Activated CD4-positive, alpha-beta memory T cell treated with anti-CD3 and anti-CD28 coated beads for 36 hours (primary cell): ENCODE data around the gene GINS3. TPM values are rescaled to one million over a fixed set of nuclear protein-coding genes. Genes with fewer than 3 reads are reported as not detected.
"Not testable (repeated sequence)": the region's sequence is repeated elsewhere in the genome, so short reads cannot be mapped to it uniquely, and the experiment has no call there.

Source experiments
- CTCF ChIA-PET: fragments of 350-600 bp; sonication (Branson Sonifier 250); formaldehyde crosslinking; loops from one replicate; lab custom pipeline; 2021; ENCODE audit warnings: antibody characterized with exemption, inconsistent platforms; lab: Charles Lee
- POLR2A ChIA-PET: fragments of 350-600 bp; sonication (Branson Sonifier 250); formaldehyde crosslinking; loops from one replicate; lab custom pipeline; 2021; ENCODE audit warnings: antibody characterized with exemption; lab: Charles Lee
- DNase-seq: peaks from one replicate; pipeline ENCODE4 v3.0.0-alpha.2; 2020
- H3K27ac Mint-ChIP-seq: one replicate; pipeline ENCODE4 v1.8.0; 2021; ENCODE audit warnings: mixed read lengths
- H3K27me3 Mint-ChIP-seq: one replicate; pipeline ENCODE4 v1.8.0; 2021; ENCODE audit warnings: mixed read lengths
- H3K36me3 Mint-ChIP-seq: one replicate; pipeline ENCODE4 v1.8.0; 2021; ENCODE audit warnings: mixed read lengths
- H3K4me1 Mint-ChIP-seq: one replicate; pipeline ENCODE4 v1.8.0; 2021; ENCODE audit warnings: low read depth, mixed read lengths
- H3K4me3 Mint-ChIP-seq: one replicate; pipeline ENCODE4 v1.8.0; 2021; ENCODE audit warnings: mild to moderate bottlenecking, mixed read lengths
- H3K9me3 Mint-ChIP-seq: one replicate; pipeline ENCODE4 v1.8.0; 2021; ENCODE audit warnings: mixed read lengths
- intact Hi-C: fragments of 100-400 bp; cut with micrococcal nuclease; formaldehyde crosslinking; loops from one replicate; pipeline ENCODE4 v1.15.1; 2023
- total RNA-seq, 2 experiments: library from RNA; stranded (reverse); gene quantifications; one replicate each; pipeline ENCODE4 v1.2.3, GENCODE V29; 2021

Gene GINS3
- total RNA-seq, 2 experiments from 2014 or later: 13.8 to 14.0 TPM

DNA sequence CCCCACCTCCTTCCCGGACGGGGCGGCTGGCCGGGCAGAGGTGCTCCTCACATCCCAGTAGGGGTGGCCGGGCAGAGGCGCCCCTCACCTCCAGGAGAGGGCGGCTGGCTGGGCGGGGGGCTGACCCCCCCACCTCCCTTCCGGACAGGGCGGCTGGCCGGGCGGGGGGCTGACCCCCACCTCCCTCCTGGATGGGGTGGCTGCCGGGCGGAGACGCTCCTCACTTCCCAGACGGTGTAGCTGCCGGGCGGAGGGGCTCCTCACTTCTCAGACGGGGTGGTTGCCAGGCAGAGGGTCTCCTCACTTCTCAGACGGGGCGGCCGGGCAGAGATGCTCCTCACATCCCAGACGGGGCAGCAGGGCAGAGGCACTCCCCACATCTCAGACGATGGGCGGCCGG lies 4.6 kb downstream of the GINS3 start:
- CTCF ChIA-PET, POLR2A ChIA-PET, DNase-seq, H3K27ac Mint-ChIP-seq, intact Hi-C loops, H3K4me3 Mint-ChIP-seq, H3K27me3 Mint-ChIP-seq, H3K9me3 Mint-ChIP-seq: not testable (repeated sequence)
- H3K36me3 Mint-ChIP-seq: peaks cover 19% of the 10 kb centered on the region
- H3K4me1 Mint-ChIP-seq: peaks cover 11% of the 10 kb centered on the region

DNA sequence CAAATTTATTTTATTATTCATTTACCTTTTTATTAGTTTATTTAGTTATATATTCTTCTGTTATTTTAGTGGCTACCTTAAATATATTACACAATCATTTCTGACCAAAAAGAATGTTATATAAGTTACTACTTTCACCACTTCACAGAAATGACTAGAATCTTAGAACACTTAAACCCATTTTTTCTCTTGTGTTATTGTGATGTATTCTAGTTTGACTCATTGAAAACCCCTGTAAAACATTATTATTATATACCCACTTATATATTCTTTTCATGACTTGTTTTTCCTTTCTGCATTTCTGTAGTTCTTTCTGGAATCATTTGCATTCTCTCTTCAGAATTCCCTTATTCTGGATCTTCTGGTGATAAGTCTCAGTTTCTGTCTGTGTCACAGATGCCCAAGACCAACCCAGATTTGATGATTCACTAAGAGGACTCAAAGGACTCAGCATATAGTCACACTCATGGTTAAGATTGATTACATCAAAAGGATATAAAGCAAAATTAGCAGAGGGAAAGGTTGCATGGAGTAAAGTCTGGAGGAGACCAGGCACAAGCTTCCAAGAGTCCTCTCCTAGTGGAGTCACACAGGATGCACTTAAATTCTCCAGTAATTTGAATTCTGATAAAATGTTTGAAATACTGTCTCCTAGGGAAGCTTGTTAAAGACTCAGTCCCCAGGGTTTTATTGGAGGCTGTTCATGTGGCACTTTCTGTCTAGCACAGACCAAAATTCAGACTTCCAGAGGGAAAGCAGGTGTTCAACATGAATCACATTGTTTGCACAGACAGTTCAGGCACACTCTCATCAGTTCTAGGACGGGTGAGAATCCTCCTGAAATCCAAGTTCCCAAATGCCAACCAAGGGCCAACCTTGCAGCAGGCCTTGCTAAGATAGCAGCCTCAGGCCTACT lies 7.7 kb downstream of the GINS3 start:
- Mint-ChIP-seq H3K4me1 (peaks cover 3% of the 10 kb centered on the region), H3K36me3 (peaks cover 22% of the 10 kb centered on the region), H3K9me3 (no peaks in the 10 kb centered on the region), H3K4me3 (no peak overlapping the region), H3K27me3 (no peaks in the 10 kb centered on the region), H3K27ac (no peak overlapping the region)
- ChIA-PET POLR2A (no interaction called here), CTCF (no interaction called here)
- DNase-seq: no peak
- intact Hi-C loops: no loop called here

DNA sequence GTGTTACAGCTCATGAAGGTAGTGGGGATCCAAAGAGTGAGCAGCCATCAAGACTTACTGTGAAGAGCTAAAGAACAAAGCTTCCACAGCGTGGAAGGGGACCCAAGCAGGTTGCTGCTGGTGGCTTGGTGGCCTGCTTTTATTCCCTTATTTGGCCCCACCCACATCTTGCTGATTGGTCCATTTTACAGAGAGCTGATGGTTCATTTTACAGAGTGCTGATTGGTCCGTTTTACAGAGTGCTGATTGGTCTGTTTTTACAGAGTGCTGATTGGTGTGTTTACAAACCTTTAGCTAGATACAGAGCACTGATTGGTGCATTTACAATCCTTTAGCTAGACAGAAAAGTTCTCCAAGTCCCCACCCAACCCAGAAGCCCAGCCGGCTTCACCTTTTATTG lies 9.0 kb downstream of the GINS3 start:
- H3K4me3 Mint-ChIP-seq, H3K4me1 Mint-ChIP-seq, H3K27me3 Mint-ChIP-seq, DNase-seq, H3K27ac Mint-ChIP-seq, intact Hi-C loops, CTCF ChIA-PET, H3K9me3 Mint-ChIP-seq: not testable (repeated sequence)
- POLR2A ChIA-PET: interaction anchor here (1.3 kb wide), 1 partner anchor 9 kb away, joined by 7 read pairs; the partner anchor contains the start of gene GINS3
- peaks cover 20% of the 10 kb centered on the region for H3K36me3 Mint-ChIP-seq

DNA sequence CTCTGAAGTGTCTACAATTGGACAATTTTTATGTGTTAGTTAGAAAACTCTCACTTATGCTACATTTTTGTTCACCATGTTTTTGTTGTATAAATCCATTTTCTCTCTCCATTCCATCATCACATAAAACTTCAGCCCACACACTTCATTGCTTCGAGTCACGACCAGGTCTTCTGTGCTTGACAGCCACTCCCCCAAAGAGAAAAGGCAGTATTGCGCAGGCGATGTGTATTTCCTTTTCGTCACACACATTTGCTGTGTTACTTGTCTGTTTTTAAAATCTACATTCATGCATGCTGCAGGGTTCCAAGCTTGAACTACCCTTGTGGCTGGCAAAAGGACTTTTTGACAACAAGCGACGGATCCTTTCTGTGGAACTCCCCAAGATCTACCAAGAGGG lies 10.5 kb downstream of the GINS3 start:
- CTCF ChIA-PET: no interaction called here
- Mint-ChIP-seq H3K9me3 (no peaks in the 10 kb centered on the region), H3K27me3 (no peaks in the 10 kb centered on the region), H3K36me3 (peaks cover 20% of the 10 kb centered on the region), H3K4me3 (no peak overlapping the region), H3K4me1 (peaks cover 3% of the 10 kb centered on the region), H3K27ac (no peak overlapping the region)
- intact Hi-C loops: no loop called here
- no peak for DNase-seq
- POLR2A ChIA-PET: no interaction called here

DNA sequence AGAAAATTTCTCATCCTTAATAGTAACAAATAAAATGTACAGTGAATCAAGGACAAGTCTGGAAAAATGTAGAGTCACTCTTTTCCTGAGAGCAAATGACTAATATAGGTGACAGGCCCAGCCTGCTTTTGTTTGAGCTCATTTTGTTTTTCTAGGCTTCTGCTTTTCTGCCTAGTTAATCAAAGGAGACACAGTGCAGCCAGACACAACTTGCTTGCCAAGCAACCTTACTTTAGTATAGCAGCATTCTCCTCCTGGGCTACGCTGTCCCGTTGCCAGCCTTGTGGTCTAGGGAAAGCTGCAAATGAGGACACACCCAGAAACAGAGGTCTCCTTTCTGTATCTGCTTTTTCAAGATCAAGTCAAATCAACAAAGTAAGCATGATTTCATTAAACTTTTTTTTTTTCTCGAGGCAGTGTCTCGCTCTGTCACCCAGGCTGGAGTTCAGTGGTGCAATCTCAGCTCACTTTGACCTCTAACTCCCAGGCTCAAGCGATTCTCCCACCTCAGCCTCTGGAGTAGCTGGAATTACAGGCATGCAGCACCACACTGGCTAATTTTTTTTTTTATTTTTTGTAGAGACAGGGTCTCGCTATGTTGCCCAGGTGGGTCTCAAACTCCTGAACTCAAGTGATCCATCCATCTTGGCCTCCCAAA lies 17.2 kb downstream of the GINS3 start:
- Mint-ChIP-seq H3K4me1 (no peaks in the 10 kb centered on the region), H3K27ac (no peak overlapping the region), H3K36me3 (peaks cover 4% of the 10 kb centered on the region), H3K27me3 (no peaks in the 10 kb centered on the region), H3K4me3 (no peak overlapping the region), H3K9me3 (no peaks in the 10 kb centered on the region)
- intact Hi-C loops: no loop called here
- no peak for DNase-seq
- ChIA-PET POLR2A (no interaction called here), CTCF (no interaction called here)

DNA sequence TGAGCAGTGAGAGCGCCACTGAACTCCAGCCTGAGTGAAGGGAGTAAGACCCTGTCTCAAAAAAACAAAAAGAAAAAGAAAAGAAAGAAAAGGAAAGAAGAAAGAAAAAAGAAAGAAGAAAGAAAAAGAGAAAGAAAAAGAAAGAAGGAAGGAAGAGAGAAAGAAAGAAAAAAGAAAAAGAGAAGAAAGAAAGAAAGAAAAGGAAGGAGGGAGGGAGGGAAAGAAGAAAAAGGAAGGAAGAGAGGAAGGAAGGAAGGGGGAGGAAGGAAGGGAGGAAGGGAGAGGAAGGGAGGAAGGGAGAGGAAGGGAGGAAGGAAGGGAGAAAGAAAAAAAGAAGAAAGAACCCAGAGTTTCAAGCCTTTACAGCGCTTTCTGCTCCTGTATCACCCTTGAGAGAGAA lies 19.1 kb downstream of the GINS3 start:
- no peaks in the 10 kb centered on the region for H3K36me3 Mint-ChIP-seq
- H3K9me3 Mint-ChIP-seq: no peaks in the 10 kb centered on the region

DNA sequence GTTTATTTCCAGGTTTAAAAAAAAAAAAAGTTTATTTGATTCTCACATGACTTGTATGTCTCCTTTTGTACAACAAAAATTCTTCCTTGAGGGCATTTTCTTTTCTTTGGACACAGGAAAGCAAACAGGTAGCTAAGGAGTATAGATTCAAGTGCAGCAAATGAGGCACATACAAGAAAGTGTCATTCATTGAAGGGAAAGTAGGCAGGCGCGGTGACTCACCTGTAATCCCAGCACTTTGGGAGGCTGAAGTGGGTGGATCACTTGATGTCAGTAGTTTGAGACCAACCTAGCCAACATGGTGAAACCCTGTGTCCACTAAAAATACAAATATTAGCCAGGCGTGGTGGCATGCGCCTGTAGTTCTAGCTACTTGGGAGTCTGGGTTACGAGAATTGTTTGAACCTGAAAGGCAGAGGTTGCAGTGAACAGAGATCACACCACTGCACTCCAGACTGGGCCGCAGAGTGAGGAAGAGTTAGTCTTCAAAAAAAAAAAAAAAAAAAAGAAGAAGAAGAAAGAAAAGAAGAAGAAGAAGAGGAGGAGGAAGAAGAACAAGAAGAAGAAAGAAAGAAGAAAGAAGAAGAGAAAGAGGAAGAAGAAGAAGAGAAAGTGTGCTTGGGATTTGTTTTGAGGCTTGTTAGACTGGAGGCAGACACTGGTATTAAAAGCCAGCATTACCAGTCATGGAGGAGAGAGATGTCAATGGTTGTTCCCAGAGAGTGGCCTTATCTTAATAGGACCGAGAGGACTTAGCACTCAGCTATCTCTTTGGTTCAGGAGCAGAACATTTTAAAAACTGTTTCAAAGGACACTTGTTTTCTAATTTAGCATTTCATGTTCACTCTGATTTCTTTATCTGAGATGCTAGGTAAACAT lies 19.7 kb downstream of the GINS3 start:
- no peak for DNase-seq
- no peaks in the 10 kb centered on the region for H3K27me3 Mint-ChIP-seq
- intact Hi-C loops: no loop called here
- H3K4me3 Mint-ChIP-seq: no peak overlapping the region
- CTCF ChIA-PET: no interaction called here
- H3K9me3 Mint-ChIP-seq: no peaks in the 10 kb centered on the region
- no peak overlapping the region for H3K27ac Mint-ChIP-seq
- POLR2A ChIA-PET: no interaction called here
- H3K4me1 Mint-ChIP-seq: no peaks in the 10 kb centered on the region
- H3K36me3 Mint-ChIP-seq: no peaks in the 10 kb centered on the region

More for the DNA sequence above, 19.1 kb downstream of the GINS3 start:
- DNase-seq: no peak
- Mint-ChIP-seq H3K27ac (no peak overlapping the region), H3K27me3 (no peaks in the 10 kb centered on the region), H3K4me3 (no peak overlapping the region), H3K4me1 (no peaks in the 10 kb centered on the region)
- ChIA-PET POLR2A (no interaction called here), CTCF (no interaction called here)
- intact Hi-C loops: no loop called here

DNA sequence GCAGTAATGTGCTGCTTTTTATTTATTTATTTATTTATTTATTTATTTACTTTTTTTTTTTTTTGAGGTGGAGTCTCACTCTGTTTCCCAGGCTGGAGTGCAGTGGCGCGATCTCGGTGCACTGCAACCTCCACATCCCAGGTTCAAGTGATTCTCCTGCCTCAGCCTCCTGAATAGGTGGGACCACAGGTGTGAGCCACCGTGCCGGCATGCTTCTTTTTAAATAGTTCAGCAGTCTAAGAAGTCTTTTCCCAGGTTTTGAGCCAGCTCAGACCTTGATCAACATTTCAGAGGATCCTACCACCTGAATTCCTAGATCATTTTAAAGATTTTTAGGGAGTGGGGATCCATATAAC lies 20.3 kb downstream of the GINS3 start:
- POLR2A ChIA-PET: not testable (repeated sequence)

DNA sequence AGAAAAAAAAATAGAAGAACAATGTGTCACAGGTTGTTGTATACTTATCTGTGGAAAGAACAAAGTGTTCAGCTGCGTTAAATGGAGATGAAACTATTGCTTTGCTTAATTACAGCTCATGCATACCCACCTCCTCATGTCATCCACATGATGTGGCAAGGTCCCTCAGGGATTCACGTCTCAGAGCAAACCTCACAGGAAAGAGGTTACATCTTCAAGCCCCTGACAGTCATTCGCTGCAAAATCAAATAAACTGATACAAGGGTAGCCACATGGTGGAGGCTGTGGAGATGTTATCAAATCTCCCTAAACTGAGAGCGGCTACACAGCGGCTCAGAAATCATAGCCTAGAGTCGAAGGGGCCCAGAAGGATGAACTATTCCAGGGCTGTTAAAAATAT lies 21.1 kb downstream of the GINS3 start:
- Mint-ChIP-seq H3K4me1 (no peaks in the 10 kb centered on the region), H3K36me3 (no peaks in the 10 kb centered on the region), H3K4me3 (no peak overlapping the region), H3K27ac (no peak overlapping the region), H3K27me3 (peaks cover 3% of the 10 kb centered on the region), H3K9me3 (no peaks in the 10 kb centered on the region)
- intact Hi-C loops: no loop called here
- ChIA-PET POLR2A (interaction anchor here (0.7 kb wide), 1 partner anchor 288 kb away, joined by 4 read pairs; no protein-coding TSS in a partner anchor), CTCF (no interaction called here)
- no peak for DNase-seq

More for the DNA sequence above, 20.3 kb downstream of the GINS3 start:
- H3K4me1 Mint-ChIP-seq, H3K9me3 Mint-ChIP-seq, H3K27ac Mint-ChIP-seq, H3K4me3 Mint-ChIP-seq, DNase-seq, CTCF ChIA-PET, H3K27me3 Mint-ChIP-seq, intact Hi-C loops, H3K36me3 Mint-ChIP-seq: not testable (repeated sequence)

DNA sequence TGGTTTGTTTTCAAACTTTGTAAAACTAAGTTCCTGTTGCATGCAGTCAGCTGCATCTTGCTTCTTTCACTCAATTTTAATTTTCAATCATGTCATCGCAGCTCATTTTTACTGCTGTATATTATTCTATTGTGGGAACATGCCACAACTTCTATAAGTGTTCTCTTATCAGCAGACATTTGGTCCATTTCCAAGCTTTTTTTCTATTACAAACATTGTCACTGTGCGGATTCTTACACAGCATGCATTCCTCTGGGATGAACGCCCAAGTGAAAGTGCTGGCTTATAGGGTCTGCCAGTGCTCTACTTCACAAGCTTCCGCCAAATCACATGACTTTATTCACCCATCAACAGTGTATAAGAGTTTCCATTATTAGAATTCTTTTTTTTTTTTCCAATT lies 22.7 kb downstream of the GINS3 start:
- Mint-ChIP-seq H3K4me3 (no peak overlapping the region), H3K4me1 (no peaks in the 10 kb centered on the region), H3K27me3 (peaks cover 6% of the 10 kb centered on the region), H3K36me3 (no peaks in the 10 kb centered on the region), H3K9me3 (no peaks in the 10 kb centered on the region), H3K27ac (no peak overlapping the region)
- no peak for DNase-seq
- CTCF ChIA-PET: interaction anchor here (0.9 kb wide), 1 partner anchor 73 kb away, joined by 3 read pairs; no protein-coding TSS in a partner anchor
- intact Hi-C loops: no loop called here
- POLR2A ChIA-PET: no interaction called here

DNA sequence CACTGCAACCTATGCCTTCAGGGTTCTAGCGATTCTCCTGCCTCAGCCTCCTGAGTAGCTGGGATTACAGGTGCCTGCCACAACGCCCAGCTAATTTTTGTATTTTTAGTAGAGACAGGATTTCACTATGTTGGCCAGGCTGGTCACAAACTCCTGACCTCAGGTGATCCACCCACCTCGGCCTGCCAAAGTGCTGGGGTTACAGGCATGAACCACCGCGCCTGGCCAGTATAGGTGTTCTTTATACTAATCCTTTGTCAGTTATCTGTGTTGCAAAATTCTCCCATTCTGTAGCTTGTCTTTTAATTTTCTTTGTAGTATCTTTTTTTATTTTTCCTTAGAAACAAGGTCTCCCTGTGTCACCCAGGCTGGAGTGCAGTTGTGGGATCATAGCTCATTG lies 23.7 kb downstream of the GINS3 start:
- intact Hi-C loops, H3K36me3 Mint-ChIP-seq, H3K9me3 Mint-ChIP-seq, DNase-seq, H3K4me3 Mint-ChIP-seq, POLR2A ChIA-PET, H3K27me3 Mint-ChIP-seq, H3K27ac Mint-ChIP-seq, H3K4me1 Mint-ChIP-seq: not testable (repeated sequence)
- CTCF ChIA-PET: interaction anchor here (0.6 kb wide), 1 partner anchor 734 kb away, joined by 3 read pairs; no protein-coding TSS in a partner anchor

DNA sequence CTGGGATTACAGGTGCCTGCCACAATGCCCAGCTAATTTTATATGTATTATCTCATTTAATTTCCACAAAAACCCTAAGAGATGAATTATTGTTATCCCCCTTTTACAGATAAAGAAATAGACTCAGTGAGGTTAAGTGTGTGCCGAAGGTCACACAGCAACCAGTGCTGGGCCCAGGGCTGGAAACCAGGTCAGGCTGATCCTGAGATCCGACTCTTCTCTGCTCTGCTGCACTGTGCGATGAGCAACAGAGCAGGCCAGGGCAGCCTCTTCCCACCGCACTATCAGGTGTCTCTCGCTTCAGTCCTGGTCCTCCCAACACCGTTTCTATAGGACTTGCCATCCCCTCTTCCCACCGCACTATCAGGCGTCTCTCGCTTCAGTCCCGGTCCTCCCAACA lies 24.8 kb downstream of the GINS3 start:
- no peaks in the 10 kb centered on the region for H3K36me3 Mint-ChIP-seq
- ChIA-PET CTCF (no interaction called here), POLR2A (no interaction called here)
- no peaks in the 10 kb centered on the region for H3K4me1 Mint-ChIP-seq
- no peak overlapping the region for H3K27ac Mint-ChIP-seq
- no peaks in the 10 kb centered on the region for H3K9me3 Mint-ChIP-seq
- no peak for DNase-seq
- intact Hi-C loops: no loop called here
- H3K27me3 Mint-ChIP-seq: peaks cover 9% of the 10 kb centered on the region
- no peak overlapping the region for H3K4me3 Mint-ChIP-seq
